IPS-18a (cell line): Measurements from ENCODE around the gene S100G.
"Not testable (repeated sequence)": the region's sequence is repeated elsewhere in the genome, so short reads cannot be mapped to it uniquely, and the experiment has no call there.

Experiments
- H3K27ac ChIP-seq: one replicate; pipeline ENCODE4 v1.5.1; 2013; ENCODE audit warnings: low read length
- H3K27me3 ChIP-seq: one replicate; pipeline ENCODE4 v1.6.1; 2013; ENCODE audit warnings: mild to moderate bottlenecking, low read length; ENCODE audit not compliant: control insufficient read depth, insufficient read depth
- H3K36me3 ChIP-seq: one replicate; pipeline ENCODE4 v1.6.1; 2013; ENCODE audit warnings: low read depth, low read length; ENCODE audit not compliant: control insufficient read depth
- H3K4me1 ChIP-seq: one replicate; pipeline ENCODE4 v1.6.1; 2013; ENCODE audit warnings: low read depth, low read length; ENCODE audit not compliant: control insufficient read depth
- H3K4me3 ChIP-seq: one replicate; pipeline ENCODE4 v1.5.1; 2013; ENCODE audit warnings: low read length
- H3K9ac ChIP-seq: one replicate; pipeline ENCODE4 v1.6.1; 2013; ENCODE audit warnings: mild to moderate bottlenecking, low read length, moderate library complexity
- H3K9me3 ChIP-seq: one replicate; pipeline ENCODE4 v1.6.1; 2013; ENCODE audit warnings: low read depth, low read length; ENCODE audit not compliant: control insufficient read depth

S100G gene, protein sequence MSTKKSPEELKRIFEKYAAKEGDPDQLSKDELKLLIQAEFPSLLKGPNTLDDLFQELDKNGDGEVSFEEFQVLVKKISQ

DNA sequence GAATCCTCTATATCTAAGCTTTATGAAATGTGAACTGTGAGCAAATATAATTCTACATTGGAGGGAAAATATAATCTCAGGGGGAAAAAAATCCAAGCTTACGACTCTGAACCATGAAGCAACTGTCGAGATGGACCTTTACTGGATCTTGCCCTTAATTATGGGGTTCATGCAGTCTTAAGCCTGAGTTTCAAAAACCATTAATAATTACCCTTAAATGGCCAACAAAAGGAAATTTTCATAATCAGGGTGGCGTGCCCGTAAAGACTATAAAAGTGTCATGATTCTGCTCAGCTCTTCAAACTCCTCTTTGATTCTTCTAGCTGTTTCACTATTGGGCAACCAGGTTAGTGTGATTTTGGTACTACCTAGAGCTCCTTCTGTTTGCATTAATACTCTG lies at the start of gene S100G:
S100G (plus strand) TSS at position 301 of the 400 bp plus-strand sequence. CDS start 849 bp downstream, outside the sequence.
- no peaks in the 10 kb centered on the region for H3K27me3 ChIP-seq
- no peak within 1 kb of the TSS for H3K9ac ChIP-seq
- H3K9me3 ChIP-seq = no peaks in the 10 kb centered on the region
- H3K4me3 ChIP-seq = no peak within 1 kb of the TSS
- H3K36me3 ChIP-seq = peaks cover 23% of the 10 kb centered on the region
- H3K4me1 ChIP-seq = peaks cover 14% of the 10 kb centered on the region
- no peak within 1 kb of the TSS for H3K27ac ChIP-seq

DNA sequence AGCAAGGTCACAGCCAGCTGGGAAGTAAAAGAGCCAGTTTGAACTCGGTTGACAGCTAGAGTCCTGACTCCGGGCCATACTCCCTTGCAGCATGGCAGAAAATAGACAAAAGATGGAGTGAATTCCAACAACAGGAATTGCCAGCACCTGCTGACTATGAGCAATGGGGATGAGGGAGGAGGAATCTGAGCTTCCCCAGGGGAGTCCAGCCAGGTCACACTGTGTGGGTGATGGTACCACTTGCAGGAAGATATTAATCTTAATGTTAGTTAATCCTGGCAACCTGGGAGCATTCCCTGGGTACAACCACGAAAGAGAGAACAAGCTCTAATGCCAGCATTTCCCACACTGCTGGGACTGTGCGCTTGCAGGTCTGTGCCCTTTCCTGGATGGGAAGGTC lies 48.1 kb upstream of the S100G start:
- H3K27ac ChIP-seq = no peak overlapping the region
- no peaks in the 10 kb centered on the region for H3K27me3 ChIP-seq
- no peak overlapping the region for H3K4me3 ChIP-seq
- H3K9me3 ChIP-seq = no peaks in the 10 kb centered on the region
- peaks cover 2% of the 10 kb centered on the region for H3K36me3 ChIP-seq
- H3K9ac ChIP-seq = no peak overlapping the region
- H3K4me1 ChIP-seq = no peaks in the 10 kb centered on the region

DNA sequence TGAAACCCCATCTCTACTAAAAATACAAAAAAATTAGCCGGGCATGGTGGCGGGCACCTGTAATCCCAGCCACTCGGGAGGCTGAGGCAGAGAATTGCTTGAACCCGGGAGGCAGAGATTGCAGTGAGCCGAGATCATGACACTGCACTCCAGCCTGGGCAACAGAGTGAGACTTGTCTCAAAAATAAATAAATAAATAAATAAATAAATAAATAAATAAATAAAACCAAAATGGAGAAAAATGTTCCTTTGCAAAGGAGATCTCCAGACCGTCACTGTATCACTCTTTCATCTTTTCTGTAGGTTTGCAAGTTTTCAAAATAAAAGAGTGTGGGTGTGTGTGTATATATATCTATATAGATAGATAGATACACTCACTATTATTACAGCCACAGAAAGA lies 46.7 kb upstream of the S100G start:
- not testable (repeated sequence) for H3K9ac ChIP-seq, H3K36me3 ChIP-seq, H3K27me3 ChIP-seq, H3K4me3 ChIP-seq, H3K9me3 ChIP-seq, H3K27ac ChIP-seq, H3K4me1 ChIP-seq

DNA sequence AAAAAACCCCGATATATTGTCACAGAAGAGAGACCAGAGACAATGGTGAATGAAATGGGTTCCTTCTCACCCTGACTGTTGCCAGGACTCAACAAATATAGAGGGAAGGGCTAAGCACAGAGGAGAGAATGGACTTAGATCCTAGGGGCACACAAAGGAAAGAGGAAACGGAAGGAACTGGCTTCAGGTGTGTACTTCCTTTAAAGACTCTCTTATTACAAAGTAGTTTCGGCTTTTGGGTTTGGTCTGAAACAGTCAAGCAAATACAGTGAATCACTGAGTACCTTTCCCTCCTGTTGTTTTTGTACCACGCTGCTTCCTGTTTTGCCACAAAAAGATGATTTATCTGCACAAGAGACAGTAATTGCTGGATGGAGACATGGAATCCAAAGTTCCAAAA lies 46.1 kb upstream of the S100G start:
- Histone ChIP-seq H3K27ac (no peak overlapping the region), H3K4me3 (no peak overlapping the region), H3K27me3 (no peaks in the 10 kb centered on the region), H3K9me3 (no peaks in the 10 kb centered on the region), H3K36me3 (peaks cover 12% of the 10 kb centered on the region), H3K4me1 (no peaks in the 10 kb centered on the region), H3K9ac (no peak overlapping the region)

DNA sequence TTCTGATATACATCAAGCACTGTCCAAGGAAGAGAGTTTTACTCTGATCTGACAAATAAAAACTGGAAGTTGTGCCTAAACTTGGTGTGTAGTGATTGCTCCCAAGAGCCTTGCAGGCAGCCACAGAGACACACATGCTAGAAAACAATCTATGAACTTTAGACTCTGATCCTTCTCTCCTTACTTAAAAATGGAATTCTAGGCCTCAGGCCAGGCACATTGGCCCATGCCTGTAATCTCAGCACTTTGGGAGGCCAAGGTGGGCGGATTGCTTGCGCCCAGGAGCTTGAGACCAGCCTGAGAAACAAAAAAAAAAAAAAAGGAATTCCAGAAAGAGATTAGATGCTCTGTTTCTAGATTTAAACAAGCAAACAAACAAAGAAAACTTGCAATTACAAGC lies 45.6 kb upstream of the S100G start:
- no peak overlapping the region for H3K27ac ChIP-seq
- peaks cover 16% of the 10 kb centered on the region for H3K36me3 ChIP-seq
- no peak overlapping the region for H3K9ac ChIP-seq
- H3K4me3 ChIP-seq = no peak overlapping the region
- no peaks in the 10 kb centered on the region for H3K4me1 ChIP-seq
- H3K27me3 ChIP-seq = no peaks in the 10 kb centered on the region
- no peaks in the 10 kb centered on the region for H3K9me3 ChIP-seq

DNA sequence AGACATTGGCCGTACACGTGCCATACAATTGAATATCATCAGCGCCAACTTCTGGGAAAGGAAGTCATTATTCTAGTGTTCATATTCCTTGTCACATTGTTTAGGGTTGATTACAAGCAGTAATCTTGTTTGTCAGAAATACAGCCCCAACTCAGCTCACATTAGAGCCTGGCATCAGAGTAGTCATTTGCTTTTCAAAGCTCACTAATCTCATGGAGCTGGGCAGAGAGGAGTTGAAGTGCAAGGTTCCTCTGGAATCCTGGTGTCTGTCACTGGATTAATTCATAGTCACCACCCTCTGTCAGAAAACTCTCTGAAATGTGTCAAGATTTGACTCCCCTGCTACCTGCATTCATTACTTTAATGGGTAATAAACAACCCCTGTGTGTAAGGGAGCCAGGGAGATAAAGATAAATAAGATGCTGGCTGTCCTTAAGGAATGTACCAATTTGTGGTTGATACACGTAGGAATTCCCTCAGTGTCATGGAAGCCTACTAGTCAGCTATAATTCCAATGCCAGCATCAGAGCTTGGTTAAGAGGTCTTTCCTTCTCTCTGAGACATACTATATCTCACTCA lies 43.7 kb upstream of the S100G start:
- Histone ChIP-seq H3K27me3 (no peaks in the 10 kb centered on the region), H3K36me3 (peaks cover 23% of the 10 kb centered on the region), H3K9me3 (no peaks in the 10 kb centered on the region), H3K4me3 (no peak overlapping the region), H3K4me1 (no peaks in the 10 kb centered on the region), H3K27ac (no peak overlapping the region), H3K9ac (no peak overlapping the region)

DNA sequence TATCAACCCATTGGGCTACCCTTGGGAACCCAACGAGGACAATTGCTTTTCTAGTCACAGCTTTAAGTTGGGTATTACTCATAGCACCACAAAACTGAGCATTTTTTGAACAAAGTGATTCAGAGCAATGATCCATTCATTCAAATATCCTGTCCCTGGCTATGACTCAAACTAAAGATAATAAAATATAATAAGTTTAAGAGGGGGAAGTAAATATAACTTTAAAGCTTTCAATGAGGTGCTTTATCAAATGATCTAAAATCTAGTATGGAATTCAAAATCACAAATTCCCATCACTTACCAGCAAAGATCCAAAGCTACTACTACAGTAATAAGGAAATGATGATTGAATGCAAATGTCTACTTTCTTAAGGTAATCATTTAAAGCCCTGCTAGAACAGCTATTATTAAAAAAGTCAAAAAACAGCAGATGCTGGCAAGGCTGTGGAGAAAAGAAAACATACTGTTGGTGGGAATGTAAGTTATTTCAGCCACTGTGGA lies 39.8 kb upstream of the S100G start:
- Histone ChIP-seq H3K9me3 (no peaks in the 10 kb centered on the region), H3K27ac (no peak overlapping the region), H3K36me3 (peaks cover 30% of the 10 kb centered on the region), H3K9ac (no peak overlapping the region), H3K4me1 (peaks cover 19% of the 10 kb centered on the region), H3K4me3 (no peak overlapping the region), H3K27me3 (no peaks in the 10 kb centered on the region)

DNA sequence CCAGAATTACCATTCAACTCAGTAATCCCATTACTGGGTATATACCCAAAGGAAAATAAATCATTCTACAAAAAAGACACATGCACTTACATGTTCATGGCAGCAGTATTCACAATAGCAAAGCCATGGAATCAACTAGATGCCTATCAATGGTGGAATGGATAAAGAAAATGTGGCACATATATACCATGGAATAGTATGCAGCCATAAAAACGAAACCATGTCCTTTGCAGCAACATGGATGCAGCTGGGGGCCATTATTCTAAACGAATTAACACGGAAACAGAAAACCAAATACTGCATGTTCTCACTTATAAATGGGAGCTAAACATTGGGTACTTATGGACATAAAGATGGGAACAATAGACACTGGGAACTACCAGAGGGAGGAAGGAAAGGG lies 39.3 kb upstream of the S100G start:
- not testable (repeated sequence) for H3K27me3 ChIP-seq, H3K9me3 ChIP-seq, H3K9ac ChIP-seq, H3K27ac ChIP-seq, H3K4me3 ChIP-seq
- peaks cover 19% of the 10 kb centered on the region for H3K4me1 ChIP-seq
- H3K36me3 ChIP-seq = peaks cover 30% of the 10 kb centered on the region

DNA sequence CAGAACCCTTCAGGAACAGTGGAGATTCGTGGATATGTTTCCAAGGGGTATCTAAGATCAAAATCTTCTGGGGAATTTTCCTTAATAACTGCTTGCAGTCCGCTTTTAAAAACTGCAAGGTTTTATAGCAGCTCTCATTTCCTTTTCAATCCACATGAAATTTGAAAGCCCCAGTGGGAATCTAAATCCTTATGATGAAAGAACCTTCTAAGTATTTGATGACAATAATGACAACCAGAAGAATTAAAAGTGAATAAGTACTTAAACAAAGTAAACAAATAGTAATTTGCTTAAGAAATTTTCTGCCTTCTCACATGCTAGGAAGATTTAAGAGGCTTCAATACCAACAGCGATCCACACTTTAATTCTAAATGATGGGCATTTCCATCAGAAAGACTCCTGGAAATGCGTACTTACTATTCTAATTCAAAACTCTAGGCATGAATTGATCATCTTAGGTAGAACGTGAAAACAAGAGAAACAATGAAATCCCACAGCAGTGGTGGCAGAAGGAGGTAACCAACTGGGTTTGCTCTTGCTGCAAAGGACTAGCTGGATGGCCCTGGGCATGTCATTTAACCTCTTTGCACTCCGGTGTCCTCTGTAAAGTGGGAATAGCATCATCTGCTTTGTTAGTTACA lies 37.6 kb upstream of the S100G start:
- H3K4me1 ChIP-seq = peaks cover 19% of the 10 kb centered on the region
- no peaks in the 10 kb centered on the region for H3K27me3 ChIP-seq
- H3K27ac ChIP-seq = peak overlapping the region; percentile 19
- H3K9me3 ChIP-seq = no peaks in the 10 kb centered on the region
- no peak overlapping the region for H3K4me3 ChIP-seq
- H3K9ac ChIP-seq = no peak overlapping the region
- peaks cover 31% of the 10 kb centered on the region for H3K36me3 ChIP-seq

DNA sequence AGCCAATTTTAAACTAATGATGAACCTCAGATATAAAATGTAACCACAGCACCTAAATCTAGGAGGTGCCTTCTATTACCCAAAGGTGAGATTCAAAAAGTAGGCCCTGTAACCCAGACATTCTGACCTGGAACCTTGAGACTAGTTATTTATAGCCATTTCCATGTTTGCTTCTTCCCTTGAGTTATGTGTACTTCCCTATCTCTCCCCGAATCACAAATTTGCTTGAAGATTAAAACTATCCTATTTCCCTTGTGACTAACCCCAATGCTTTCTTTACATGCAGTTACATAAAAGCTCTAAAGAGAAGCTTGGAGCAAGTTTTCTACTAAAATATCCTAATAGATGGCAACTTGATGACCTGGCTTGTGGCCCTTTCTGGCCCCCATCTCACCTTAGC lies 32.6 kb upstream of the S100G start:
- H3K4me1 ChIP-seq = peaks cover 9% of the 10 kb centered on the region
- peaks cover 34% of the 10 kb centered on the region for H3K36me3 ChIP-seq
- H3K27me3 ChIP-seq = no peaks in the 10 kb centered on the region

DNA sequence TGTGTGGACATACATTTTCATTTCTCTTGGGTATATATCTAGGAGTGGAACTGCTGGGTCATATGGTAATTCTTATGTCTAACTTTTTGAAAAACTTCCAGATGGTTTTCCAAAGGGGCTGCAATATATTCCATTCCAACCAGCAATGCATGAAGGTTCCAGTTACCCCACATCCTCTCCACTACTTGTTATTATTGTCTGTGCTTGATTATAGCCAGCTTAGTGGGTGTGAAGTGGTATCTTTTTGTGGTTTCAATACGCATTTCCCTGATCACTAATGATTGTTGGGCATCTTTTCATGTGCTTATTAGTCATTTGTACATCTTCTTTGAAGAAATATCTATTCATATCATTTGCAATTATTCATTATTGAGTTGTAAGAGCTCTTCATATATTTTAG lies 31.5 kb upstream of the S100G start:
- Histone ChIP-seq H3K36me3 (peaks cover 34% of the 10 kb centered on the region), H3K27ac (no peak overlapping the region), H3K9ac (no peak overlapping the region), H3K4me1 (no peaks in the 10 kb centered on the region), H3K4me3 (no peak overlapping the region), H3K9me3 (no peaks in the 10 kb centered on the region), H3K27me3 (no peaks in the 10 kb centered on the region)

More for the DNA sequence above, 32.6 kb upstream of the S100G start:
- Histone ChIP-seq H3K9me3 (no peaks in the 10 kb centered on the region), H3K27ac (no peak overlapping the region), H3K4me3 (no peak overlapping the region), H3K9ac (no peak overlapping the region)

DNA sequence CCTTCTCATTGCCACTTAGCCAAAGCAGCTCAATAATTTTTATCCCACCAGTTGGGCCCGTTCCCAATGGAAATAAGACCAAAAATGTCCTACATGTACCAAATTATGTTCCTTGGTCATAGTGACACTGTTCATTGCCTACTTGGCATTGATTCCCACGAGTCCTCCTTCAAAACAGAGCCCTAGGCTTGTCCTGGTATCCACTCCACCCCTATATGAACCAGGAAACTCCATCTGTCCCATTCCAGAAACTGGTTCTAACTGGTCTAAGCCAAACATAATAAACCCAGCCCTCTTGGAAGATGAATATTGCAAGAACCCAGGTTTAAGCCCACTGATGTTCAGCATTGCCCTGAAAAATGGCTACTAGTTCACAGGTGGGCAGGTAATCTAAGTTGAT lies 30.9 kb upstream of the S100G start:
- H3K36me3 ChIP-seq = peaks cover 29% of the 10 kb centered on the region
- no peak overlapping the region for H3K27ac ChIP-seq
- no peak overlapping the region for H3K9ac ChIP-seq
- no peak overlapping the region for H3K4me3 ChIP-seq
- H3K4me1 ChIP-seq = no peaks in the 10 kb centered on the region
- no peaks in the 10 kb centered on the region for H3K27me3 ChIP-seq
- H3K9me3 ChIP-seq = no peaks in the 10 kb centered on the region
